SU-DHL-6 (cell line): ENCODE results near the gene PARVB.

ENCODE experiments used
- EZH2phosphoT487 ChIP-seq: fragments of 200-600 bp; sonication (generic), shearing (Covaris generic); conservative IDR thresholded peaks from 2 replicates; pipeline ENCODE4 v1.6.1; 2018; ENCODE audit warnings: mild to moderate bottlenecking, antibody characterized with exemption, low read length, moderate library complexity, mixed read lengths
- TF ChIP-seq, protein P1 (sequence below): fragments of 200-600 bp; sonication (generic); IDR thresholded peaks from one replicate; pipeline ENCODE4 v1.5.1; 2017; ENCODE audit warnings: antibody characterized with exemption, mild to moderate bottlenecking, low read length, moderate library complexity; ENCODE audit not compliant: insufficient read depth, poor library complexity, severe bottlenecking

DNA sequence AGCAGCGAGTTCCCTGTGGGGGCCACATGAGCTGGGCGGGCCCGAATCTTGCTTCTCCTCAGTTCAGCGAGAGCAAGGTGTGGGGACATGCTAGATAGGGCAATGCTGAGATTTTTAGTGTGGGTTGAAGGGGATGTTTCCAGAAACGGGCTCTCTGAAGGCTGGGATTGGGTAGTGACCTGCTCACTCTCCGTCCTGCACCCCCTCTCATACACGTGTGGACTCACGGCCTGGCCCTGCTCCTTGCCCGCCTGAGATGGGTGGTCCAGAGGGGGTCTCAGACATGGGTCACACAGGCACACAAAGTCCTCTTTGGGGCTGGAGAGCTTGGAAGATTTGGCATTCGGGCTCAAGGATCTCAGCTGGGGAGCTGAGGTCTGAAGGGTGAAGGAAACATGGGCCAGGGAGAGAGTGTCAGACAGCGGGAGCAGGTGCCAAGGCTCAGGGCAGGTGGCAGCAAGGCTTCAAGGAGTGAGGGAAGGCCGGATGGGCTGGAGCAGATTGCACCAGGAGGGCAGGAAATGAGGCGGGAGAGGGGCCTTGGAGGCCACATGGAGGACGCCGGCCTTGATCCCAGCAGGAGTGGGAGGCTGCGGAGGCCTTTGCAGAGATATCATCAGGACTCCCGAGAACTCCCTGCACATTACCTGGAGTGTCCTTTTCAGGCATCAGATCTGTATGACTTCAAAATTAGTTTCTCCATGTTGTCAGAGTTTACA, 74.1 kb downstream of the PARVB start:
- TF ChIP-seq, protein P1, sequence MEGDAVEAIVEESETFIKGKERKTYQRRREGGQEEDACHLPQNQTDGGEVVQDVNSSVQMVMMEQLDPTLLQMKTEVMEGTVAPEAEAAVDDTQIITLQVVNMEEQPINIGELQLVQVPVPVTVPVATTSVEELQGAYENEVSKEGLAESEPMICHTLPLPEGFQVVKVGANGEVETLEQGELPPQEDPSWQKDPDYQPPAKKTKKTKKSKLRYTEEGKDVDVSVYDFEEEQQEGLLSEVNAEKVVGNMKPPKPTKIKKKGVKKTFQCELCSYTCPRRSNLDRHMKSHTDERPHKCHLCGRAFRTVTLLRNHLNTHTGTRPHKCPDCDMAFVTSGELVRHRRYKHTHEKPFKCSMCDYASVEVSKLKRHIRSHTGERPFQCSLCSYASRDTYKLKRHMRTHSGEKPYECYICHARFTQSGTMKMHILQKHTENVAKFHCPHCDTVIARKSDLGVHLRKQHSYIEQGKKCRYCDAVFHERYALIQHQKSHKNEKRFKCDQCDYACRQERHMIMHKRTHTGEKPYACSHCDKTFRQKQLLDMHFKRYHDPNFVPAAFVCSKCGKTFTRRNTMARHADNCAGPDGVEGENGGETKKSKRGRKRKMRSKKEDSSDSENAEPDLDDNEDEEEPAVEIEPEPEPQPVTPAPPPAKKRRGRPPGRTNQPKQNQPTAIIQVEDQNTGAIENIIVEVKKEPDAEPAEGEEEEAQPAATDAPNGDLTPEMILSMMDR, result no peak
- no peak for TF ChIP-seq EZH2phosphoT487
